SHP77 treated with DMSO at 0.1 percent for 48 hours (cell line): Measurements from ENCODE around the gene HLA-DMB.

ENCODE experiments used
- DNase-seq: peaks from one replicate; lab custom pipeline; 2025; lab: John Stamatoyannopoulos, UW

Gene HLA-DMB

DNA sequence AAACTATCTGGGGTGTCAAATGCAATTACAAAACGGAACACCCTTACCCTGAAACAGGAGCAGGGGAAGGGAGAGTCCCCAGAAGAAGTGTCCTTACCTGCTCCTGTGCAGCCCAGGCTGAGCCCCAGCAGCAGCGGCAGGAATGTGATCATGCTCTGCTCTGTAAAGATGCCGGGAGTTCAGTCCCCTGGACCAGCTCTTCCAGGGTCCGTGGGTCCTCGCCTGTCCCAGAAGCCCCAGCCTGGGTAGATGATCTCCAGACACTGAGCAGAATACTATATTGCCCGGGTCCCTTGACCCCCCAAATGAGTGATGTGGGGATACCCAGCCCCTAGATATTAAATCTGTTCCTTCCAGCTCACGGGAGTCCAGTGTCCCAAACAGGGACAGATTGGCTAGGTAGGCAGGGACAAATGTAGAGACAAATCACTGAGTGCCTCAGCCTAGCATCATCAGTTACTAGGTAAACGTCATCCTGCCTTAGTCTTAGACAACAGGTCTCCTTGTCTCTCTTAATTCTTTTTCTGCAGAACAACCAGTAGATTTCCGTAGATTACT lies at the start of gene HLA-DMB:
Gene HLA-DMB (minus strand): TSS at position 373 of the 558 bp plus-strand sequence. CDS start 221 bp downstream, at position 152.
- no peak for DNase-seq

DNA sequence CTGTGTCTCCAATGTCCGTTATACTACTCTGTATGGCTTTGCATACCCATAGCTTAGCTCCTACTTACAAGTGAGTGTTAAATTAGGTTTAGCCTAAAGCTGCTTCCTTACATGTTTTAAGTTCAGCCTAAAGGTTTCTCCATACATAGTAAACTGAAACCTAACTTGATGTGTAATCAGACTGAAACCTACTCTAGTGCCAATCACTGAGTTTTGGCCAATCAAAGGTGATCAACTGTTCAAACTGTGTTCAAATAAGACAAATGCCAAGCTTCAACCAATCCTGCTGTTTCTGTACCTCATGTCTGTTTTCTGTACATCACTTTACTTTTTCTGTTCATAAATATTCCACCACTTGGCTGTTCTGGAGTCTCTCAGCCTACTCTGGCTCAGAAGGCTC lies 48.5 kb upstream of the HLA-DMB start:
- DNase-seq: no peak

DNA sequence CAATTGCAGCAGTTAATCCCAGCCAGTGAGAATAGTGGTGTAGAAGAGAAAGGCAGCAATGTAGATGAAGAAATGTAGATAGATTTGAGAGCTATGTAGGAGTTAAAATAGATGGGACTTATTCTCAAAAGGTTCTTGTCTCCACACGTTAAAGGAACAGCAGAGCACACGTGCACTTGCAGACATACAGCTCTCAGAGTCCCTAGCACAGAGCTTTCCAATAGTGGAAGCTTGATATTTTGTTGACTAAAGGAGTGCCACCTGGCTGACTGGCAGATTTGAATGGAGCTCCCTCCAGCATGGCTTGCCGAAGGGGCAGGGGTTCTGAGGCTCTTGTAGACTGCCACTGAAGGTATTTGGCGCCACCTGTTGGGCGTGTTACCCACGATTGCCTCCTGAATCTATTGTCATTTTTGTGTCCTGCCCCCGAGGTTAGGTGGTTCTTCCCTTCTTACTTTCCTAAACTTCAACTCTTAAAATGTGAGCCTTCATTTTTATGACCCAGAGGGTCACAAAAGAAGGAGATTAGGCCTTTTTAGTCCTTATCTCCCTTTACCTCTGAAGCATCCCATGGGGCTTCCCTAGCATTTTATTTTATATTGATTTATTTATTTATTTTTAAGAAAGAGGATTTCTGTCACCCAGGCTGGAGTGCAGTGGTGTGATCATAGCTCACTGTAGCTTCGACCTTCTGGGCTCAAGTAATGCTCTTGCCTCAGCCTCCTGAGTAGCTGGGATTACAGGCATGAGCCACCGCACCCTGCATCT lies 44.0 kb upstream of the HLA-DMB start:
- peak; percentile 87 for DNase-seq

DNA sequence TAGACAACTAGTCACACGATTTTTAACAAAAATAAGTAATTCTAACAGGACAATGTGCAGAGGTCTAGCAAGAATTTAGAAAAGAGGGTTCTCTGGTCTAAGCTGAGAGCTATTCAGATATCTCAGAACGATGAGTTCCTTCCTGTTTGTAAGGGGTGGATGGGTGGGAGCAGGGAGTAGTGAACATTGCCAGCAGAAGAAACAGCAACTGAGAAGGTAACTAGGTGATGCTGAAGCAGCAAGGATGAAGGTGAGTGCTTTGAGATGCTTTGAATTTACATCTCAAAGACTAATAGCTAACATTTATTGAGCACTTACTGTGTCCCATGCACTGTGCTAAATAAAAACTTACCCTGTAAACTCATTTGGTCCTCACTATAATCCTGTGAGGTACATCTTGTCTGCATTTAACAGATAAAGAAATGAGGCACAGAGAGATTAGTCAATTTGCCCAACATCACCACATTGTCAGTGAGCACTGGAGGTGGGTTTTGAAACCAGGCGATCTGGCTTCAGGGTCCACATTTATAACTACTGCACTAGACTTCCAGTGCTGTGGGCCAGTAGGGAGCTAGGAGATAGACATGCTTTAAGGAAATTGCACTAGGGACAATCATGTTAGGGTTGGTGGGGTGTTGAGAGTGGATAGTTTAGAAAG lies 43.3 kb upstream of the HLA-DMB start:
- no peak for DNase-seq

DNA sequence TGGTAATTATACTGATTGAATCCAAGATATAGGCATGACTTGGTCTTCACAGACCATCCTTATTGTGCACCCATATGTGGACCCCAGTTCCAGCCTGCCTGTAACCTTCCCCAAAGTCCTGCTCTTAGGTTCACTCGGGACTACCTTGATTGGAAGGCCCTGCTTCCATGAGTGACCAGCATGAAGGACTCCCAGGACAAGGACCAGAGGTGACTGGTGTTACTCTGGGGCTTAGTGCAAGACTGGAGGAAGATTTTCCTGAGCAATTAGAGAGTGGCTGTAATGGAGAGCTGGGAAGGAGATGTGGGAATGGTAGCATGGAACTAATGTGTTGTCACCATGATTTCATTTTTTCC lies 42.6 kb upstream of the HLA-DMB start:
- DNase-seq: no peak

DNA sequence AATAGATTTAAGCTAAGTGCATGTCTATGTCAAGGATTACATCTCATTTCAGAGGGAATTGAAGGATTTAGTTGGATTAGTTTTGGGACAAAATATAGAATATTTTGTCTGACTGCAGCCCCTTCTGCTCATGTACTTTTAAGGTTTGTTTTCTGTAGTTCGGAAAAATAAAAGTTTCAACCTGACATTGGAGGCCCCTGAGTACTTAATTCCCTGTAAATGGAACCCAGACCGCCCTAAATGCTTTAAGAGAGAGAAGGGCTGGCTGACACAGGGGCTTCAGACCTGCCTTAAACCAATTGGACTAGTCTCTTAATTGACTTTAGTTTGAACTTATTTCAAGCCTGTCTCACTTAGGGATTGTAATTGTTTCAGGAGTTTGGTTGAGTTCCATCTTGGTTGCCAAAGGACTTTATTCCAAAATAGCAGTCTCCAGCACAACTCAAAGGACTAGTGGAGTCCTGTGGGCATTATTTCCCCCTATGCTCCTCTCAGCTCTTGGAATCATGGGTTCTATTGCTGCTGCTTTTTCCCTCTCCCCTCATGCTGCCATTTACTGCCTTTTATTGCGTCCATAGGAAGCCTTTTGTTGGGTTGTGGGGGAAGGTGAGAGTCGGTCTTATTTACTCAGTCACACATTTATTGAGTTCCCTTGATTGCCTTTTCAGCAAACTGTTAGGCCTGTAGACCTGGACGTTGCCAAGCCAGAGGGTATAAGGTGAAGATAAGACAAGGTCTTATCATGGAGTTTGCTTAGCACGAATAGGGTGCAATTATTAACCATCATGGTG lies 42.1 kb upstream of the HLA-DMB start:
- no peak for DNase-seq

DNA sequence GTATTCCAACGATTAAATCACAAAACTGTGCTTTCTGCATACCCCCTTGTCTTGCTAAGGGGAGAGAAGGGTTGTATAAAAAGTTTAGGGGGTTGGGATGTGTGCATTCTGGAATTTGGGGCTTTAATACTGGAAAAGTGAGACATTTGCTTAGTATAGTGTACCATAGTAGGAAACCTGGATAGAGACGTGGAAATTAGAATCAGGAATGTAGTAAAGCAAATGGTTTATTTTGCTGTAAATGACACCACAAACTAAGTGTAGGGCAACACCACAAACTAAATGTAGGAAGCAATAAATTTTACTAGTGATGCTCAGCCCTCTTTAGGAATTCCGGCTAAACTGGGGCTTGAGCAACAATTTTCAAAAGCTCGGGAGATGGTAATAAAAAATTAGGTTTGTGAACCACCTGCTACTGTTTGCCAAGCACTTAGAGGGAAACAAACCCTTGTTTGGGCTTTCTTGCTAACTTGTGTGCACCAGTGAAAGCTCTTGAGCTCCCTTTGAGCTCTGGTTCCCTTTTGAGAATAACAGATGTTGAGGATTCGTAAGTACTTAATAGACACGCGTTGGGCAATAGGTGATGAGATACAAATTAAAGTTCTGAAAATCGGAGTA lies 41.4 kb upstream of the HLA-DMB start:
- peak; percentile 40 for DNase-seq

DNA sequence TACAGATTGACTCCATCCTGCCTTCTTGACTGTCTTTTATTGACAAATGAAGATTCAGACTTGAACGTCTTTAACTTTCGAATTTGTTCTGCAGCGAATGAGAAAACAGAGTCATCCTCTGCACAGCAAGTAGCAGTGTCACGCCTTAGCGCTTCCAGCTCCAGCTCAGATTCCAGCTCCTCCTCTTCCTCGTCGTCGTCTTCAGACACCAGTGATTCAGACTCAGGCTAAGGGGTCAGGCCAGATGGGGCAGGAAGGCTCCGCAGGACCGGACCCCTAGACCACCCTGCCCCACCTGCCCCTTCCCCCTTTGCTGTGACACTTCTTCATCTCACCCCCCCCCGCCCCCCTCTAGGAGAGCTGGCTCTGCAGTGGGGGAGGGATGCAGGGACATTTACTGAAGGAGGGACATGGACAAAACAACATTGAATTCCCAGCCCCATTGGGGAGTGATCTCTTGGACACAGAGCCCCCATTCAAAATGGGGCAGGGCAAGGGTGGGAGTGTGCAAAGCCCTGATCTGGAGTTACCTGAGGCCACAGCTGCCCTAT lies 39.7 kb upstream of the HLA-DMB start:
- no peak for DNase-seq

DNA sequence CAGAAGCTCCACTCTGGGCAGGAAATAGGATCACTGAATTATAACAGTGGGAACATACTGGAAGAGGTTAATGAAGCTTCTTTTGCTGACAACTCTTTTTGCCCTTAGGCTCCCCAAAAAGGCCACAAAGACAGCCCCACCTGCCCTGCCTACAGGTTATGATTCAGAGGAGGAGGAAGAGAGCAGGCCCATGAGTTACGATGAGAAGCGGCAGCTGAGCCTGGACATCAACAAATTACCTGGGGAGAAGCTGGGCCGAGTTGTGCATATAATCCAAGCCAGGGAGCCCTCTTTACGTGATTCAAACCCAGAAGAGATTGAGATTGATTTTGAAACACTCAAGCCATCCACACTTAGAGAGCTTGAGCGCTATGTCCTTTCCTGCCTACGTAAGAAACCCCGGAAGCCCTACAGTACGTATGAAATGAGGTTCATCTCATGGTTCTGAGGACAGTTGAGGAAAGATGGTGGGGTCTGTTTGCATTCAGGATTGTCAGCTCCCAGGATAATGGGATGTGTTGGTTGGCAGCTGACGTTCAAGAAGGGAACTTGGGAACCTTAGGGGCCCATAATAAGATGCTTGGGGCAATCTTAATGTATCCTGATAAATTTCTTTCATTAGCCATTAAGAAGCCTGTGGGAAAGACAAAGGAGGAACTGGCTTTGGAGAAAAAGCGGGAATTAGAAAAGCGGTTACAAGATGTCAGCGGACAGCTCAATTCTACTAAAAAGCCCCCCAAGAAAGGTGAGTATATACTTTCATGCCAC lies 39.1 kb upstream of the HLA-DMB start:
- no peak for DNase-seq

DNA sequence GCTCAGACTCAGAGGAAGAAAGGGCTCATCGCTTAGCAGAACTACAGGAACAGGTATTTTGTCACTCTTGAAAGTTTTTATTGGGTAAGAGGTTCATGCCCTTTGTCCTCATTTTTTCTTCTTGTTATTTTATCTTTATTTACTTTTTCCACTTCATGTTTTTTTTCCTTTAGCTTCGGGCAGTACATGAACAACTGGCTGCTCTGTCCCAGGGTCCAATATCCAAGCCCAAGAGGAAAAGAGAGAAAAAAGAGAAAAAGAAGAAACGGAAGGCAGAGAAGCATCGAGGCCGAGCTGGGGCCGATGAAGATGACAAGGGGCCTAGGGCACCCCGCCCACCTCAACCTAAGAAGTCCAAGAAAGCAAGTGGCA lies 37.1 kb upstream of the HLA-DMB start:
- DNase-seq: no peak

DNA sequence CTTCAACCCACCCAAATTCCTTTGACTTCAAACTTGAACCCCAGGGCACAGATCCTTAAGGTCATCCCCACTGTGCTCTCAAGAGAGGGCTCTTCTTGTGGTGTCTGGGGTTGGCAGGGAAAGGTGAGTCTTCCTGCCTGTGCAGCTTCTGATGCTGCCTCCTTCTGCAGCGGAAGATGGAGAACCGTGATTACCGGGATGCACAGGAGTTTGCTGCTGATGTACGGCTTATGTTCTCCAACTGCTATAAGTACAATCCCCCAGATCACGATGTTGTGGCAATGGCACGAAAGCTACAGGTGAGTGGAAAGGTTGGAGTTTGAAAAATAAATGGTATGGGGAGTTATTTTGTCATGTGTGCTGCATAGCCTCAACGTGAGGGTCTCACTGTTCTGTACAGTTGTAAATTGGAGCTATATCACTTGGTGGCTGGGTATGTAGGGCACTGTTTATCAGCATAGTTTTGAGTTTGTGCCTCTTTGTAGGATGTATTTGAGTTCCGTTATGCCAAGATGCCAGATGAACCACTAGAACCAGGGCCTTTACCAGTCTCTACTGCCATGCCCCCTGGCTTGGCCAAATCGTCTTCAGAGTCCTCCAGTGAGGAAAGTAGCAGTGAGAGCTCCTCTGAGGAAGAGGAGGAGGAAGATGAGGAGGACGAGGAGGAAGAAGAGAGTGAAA lies 36.6 kb upstream of the HLA-DMB start:
- DNase-seq: no peak

DNA sequence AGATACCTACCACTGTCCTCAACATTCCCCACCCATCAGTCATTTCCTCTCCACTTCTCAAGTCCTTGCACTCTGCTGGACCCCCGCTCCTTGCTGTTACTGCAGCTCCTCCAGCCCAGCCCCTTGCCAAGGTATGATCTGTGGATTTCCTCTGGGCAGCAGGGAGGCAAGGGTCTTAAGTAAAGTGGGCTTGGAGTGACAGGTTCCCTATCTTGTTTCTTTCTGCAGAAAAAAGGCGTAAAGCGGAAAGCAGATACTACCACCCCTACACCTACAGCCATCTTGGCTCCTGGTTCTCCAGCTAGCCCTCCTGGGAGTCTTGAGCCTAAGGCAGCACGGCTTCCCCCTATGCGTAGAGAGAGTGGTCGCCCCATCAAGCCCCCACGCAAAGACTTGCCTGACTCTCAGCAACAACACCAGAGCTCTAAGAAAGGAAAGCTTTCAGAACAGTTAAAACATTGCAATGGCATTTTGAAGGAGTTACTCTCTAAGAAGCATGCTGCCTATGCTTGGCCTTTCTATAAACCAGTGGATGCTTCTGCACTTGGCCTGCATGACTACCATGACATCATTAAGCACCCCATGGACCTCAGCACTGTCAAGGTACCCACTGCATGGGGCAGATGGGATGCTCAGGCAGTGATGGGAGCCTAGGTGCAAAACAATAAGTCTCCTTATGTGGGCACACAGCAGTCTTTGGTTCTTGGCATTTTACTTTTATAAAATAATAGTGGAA lies 35.7 kb upstream of the HLA-DMB start:
- no peak for DNase-seq

DNA sequence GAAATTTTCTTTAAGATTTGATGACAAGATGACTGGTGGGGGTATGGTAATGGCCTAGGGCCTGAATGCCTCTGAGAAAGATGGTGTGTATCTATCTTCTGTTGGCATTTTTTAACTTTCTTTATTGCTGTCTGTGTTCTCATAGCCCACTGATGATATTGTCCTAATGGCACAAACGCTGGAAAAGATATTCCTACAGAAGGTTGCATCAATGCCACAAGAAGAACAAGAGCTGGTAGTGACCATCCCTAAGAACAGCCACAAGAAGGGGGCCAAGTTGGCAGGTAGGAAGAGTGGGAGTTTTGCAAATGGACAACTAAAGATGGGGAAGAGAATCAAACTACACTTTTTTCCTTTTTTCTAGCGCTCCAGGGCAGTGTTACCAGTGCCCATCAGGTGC lies 35.1 kb upstream of the HLA-DMB start:
- DNase-seq: no peak

DNA sequence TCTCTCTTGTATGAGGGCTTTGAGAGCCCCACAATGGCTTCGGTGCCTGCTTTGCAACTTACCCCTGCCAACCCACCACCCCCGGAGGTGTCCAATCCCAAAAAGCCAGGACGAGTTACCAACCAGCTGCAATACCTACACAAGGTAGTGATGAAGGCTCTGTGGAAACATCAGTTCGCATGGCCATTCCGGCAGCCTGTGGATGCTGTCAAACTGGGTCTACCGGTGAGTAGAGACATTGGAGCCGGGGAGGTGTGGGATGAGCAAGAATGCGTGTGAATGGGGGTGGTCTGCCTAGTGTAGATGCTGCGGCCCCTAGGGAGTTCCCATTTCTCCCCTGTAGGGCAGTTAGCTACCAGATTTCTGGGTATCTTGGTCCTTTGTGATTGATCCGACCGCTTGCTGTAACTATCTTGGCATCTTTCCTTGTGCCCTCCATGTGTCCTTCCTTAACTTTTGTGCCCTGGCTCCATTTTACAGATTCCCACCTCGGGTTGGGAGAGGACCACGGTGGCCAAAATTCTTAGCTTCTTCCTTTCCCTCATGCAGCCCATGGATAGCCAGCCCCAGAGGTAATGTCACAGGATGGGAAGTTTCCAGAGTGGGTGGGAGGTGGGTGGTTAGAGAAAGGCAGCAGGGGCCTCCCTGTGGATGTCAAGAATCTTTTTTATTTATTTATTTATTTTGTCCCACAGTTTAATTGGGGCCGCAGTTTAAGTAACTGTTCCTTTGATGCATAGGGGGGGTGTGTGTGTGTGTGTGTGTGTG lies 33.9 kb upstream of the HLA-DMB start:
- DNase-seq: no peak

DNA sequence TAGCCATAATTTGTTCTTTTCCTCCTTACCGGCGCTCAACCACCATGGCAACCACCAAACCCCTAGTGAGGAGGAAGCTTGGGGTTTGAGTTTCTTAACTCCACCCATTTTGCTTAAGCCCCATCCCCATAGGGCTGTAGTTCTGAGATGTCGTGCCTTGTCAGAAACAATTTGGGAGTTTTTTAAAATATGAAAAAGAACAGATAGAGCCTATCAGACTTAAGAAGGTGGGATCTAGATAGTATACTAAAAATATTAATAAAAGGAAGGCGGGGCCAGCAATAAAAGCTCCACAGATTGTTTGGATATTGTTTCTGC lies 33.1 kb upstream of the HLA-DMB start:
- DNase-seq: no peak

DNA sequence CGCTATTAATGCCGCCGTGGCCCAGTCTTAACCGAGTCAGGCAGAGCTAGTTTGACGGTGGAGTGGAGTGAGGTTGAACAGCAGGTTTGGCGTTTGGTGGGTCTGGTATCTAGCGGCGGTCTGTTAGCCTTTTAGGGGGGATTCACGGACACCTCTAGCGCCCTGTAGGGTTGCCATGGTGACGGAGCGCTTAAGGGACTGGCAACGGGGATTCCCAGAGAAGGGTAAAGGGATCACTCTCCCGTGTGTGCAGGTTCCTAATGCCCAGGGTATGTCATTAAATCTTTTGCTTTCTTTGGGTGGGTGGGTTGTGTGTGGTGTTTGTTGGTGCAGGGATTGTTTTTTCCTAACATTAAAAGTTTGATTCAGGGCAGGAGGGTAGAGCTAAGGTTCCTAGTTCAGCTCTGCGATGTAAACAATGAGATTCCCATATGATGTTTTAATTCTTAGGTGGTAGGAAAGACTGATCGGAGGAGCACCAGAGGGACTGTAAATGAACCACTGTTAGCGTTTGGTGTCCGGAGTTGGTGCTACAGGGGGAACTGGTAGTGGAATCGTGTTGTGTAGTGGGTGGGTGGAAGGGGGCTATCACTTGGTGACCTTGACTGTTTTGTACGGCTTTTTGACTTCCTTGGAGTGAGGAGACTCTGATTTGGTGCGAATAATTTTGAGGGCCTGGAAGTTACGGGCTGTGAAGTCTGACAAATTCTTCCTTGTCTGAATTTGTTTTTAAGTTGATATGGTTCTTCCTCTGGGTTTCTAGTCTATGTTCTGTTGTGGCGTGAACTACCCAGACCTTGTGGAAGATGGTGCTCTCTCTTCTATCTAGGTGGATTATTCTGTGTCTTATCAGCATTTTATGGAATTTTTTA lies 32.6 kb upstream of the HLA-DMB start:
- DNase-seq: no peak

DNA sequence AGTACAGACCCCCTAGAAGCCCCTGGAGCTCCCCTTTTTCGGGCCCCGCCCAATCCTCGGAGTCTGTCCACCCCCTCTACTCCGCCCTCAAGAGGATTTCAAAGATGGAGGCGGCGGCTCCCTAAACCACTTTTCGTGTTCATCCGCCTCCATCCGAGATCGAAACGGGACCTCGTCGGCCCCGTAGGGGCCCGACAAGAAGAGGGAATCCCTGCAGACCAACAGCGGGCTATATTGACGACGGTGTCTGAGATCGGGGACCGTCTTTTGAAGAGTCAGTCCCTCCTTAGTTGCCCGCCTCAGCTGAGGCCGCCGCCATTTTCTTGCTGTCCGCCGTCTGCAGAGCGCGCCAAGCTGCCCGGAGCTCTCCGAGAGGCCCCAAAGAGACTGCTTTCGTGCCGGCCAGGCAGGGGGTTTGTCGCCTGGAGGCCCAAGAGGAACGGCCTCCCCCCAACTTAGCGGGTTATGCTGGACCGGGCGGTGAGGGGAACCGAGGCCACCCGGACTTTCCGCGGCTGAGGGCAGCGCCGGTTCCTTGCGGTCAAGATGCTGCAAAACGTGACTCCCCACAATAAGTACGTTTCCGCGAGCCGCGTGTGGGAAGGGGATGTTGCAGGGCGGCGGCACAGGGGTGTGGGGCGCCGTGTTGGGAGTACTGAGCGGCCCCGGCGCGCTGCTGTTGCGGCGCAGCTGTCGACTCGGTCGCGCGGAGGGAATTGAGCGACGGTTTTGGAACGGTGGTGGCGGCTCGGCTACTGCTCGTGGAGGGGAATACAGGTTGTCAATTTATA lies 31.7 kb upstream of the HLA-DMB start:
- no peak for DNase-seq
